GM23338 (cell line): ENCODE measurements around the gene TBATA. TPM values are rescaled to one million over a fixed set of nuclear protein-coding genes. Genes with fewer than 3 reads are reported as not detected.

Experiments used
- CTCF ChIP-seq, 2 experiments: fragments of 200-600 bp in 1 of 2; sonication (generic) in 1 of 2; conservative IDR thresholded peaks; 2 replicates each; pipeline versions ENCODE4 v1.5.1 to v1.6.1; 2016 to 2017; ENCODE audit warnings: antibody characterized with exemption in 2 of 2, low read depth in 2 of 2, mild to moderate bottlenecking in 2 of 2, moderate library complexity in 1 of 2
- EZH2 ChIP-seq: fragments of 200-600 bp; sonication (generic); IDR thresholded peaks from one replicate; pipeline ENCODE4 v1.8.0; 2017; ENCODE audit warnings: antibody characterized with exemption, mild to moderate bottlenecking, low read depth; ENCODE audit not compliant: unreplicated experiment
- EZH2phosphoT487 ChIP-seq: fragments of 200-600 bp; sonication (generic); IDR thresholded peaks from one replicate; pipeline ENCODE4 v1.8.1; 2018; ENCODE audit warnings: antibody characterized with exemption; ENCODE audit not compliant: unreplicated experiment
- NANOG ChIP-seq: IDR thresholded peaks from 2 replicates; pipeline ENCODE4 v1.6.1; 2016; ENCODE audit warnings: antibody characterized with exemption, borderline replicate concordance
- STAT1 ChIP-seq: IDR thresholded peaks from one replicate; pipeline ENCODE4 v1.6.1; 2016; ENCODE audit warnings: antibody characterized with exemption; ENCODE audit not compliant: unreplicated experiment
- ZNF331 ChIP-seq: fragments of 250-450 bp; sonication (Bioruptor Pico); IDR thresholded peaks from 2 replicates; pipeline ENCODE4 v1.5.0; 2020; ENCODE audit warnings: low read depth, mild to moderate bottlenecking, moderate library complexity
- ZNF462 ChIP-seq: fragments of 250-450 bp; sonication (Bioruptor Pico); IDR thresholded peaks from 2 replicates; pipeline ENCODE4 v1.5.0; 2020; ENCODE audit warnings: mild to moderate bottlenecking, moderate library complexity
- polyA plus RNA-seq: library from polyadenylated mRNA; unstranded; fragments of >200 nt; fragmentation: Nextera tagmentation; extraction: Ambion mirVana; gene quantifications from 2 replicates; pipeline ENCODE4 v1.2.1, GENCODE V29; 2016
- total RNA-seq: library from RNA; depleted of rRNA; stranded (reverse); fragments of >200 nt; shearing (Covaris generic); gene quantifications from 2 replicates; pipeline ENCODE4 v1.2.3, GENCODE V29; 2014

Gene TBATA
- total and polyA plus RNA-seq, 2 experiments from 2014 or later = not detected

GRCh38 chr10:70791386-70792039 is 6.3 kb upstream of the TBATA start (continued):
- TF ChIP-seq CTCF (conservative IDR thresholded peaks at IDR 0.05; ENCODE audit: low read depth in 2 of 2) (no peak), ZNF331 (no peak), NANOG (no peak), ZNF462 (CRISPR knock-in tag) (no peak), EZH2phosphoT487 (no peak), STAT1 (no peak), EZH2 (no peak)
